Endothelial cell of umbilical vein (primary cell): ENCODE measurements around the gene DNAJC21. TPM values are rescaled to one million over a fixed set of nuclear protein-coding genes. Genes with fewer than 3 reads are reported as not detected.

ENCODE experiments used
- BruUV-seq: library from RNA; stranded (reverse); fragments of 400-500 nt; replicated peaks from 2 replicates; lab custom pipeline; 2021; lab: Mats Ljungman, UMichigan
- CTCF ChIA-PET: fragments of 300-600, 350-600 bp; sonication (Branson Sonifier 250); formaldehyde crosslinking; loops from one replicate; lab custom pipeline; 2021; ENCODE audit warnings: antibody characterized with exemption, inconsistent platforms; lab: Charles Lee
- POLR2A ChIA-PET: fragments of 300-600, 350-600 bp; sonication (Branson Sonifier 250); formaldehyde crosslinking; loops from one replicate; lab custom pipeline; 2021; ENCODE audit warnings: antibody characterized with exemption, inconsistent platforms; lab: Charles Lee
- DNase-seq: peaks from one replicate; pipeline ENCODE4 v3.0.0-alpha.2; 2011; ENCODE audit warnings: low read depth, low spot score
- FAIRE-seq: peaks from 2 replicates; lab custom pipeline; 2011; peaks lifted over from hg19 to GRCh38; lab: Jason Lieb, UNC
- H2AFZ ChIP-seq: 2 replicates; pipeline ENCODE4 v1.6.0; 2012; ENCODE audit warnings: low read depth, low read length, control low read depth, inconsistent platforms
- H3K27ac ChIP-seq: 2 replicates; pipeline ENCODE4 v1.5.1; 2011; ENCODE audit warnings: low read depth, mild to moderate bottlenecking, control low read depth, low read length, moderate library complexity; ENCODE audit not compliant: insufficient read depth
- H3K27me3 ChIP-seq, 2 experiments: 2 replicates each; pipeline versions ENCODE4 v1.6.0 to v1.6.1; 2011; ENCODE audit warnings: low read length in 2 of 2, mixed read lengths in 1 of 2; ENCODE audit not compliant: control insufficient read depth in 2 of 2, insufficient read depth in 2 of 2
- H3K36me3 ChIP-seq, 2 experiments: 2 replicates in 1 of 2; 3 replicates in 1 of 2; pipeline ENCODE4 v1.5.1; 2011; ENCODE audit warnings: low read length in 2 of 2, mild to moderate bottlenecking in 1 of 2, moderate library complexity in 1 of 2; ENCODE audit not compliant: control insufficient read depth in 2 of 2, insufficient read depth in 2 of 2; ENCODE audit errors: extremely low read depth in 1 of 2
- H3K4me1 ChIP-seq: 3 replicates; pipeline ENCODE4 v1.5.1; 2011; ENCODE audit warnings: mild to moderate bottlenecking, low read length; ENCODE audit not compliant: control insufficient read depth, insufficient read depth; ENCODE audit errors: extremely low read depth
- H3K4me2 ChIP-seq: 2 replicates; pipeline ENCODE4 v1.6.1; 2011; ENCODE audit warnings: low read length, control low read depth, mixed read lengths; ENCODE audit not compliant: insufficient read depth
- H3K4me3 ChIP-seq, 3 experiments: fragments of 200-600 bp in 1 of 3; sonication (generic), shearing (Covaris generic) in 1 of 3; replicated peaks in 1 of 3; 2 replicates each; pipeline ENCODE4 v1.5.1; 2011 to 2016; ENCODE audit warnings: control low read depth in 3 of 3, low read length in 3 of 3, mild to moderate bottlenecking in 2 of 3, inconsistent platforms in 1 of 3, low read depth in 1 of 3, moderate library complexity in 1 of 3; ENCODE audit not compliant: insufficient read depth in 1 of 3
- H3K79me2 ChIP-seq: 2 replicates; pipeline ENCODE4 v1.6.0; 2012; ENCODE audit warnings: low read length, inconsistent platforms; ENCODE audit not compliant: control insufficient read depth, insufficient read depth
- H3K9ac ChIP-seq: replicated peaks from 2 replicates; pipeline ENCODE3; 2011; ENCODE audit warnings: low read length, control low read depth; ENCODE audit not compliant: insufficient read depth; ENCODE audit errors: extremely low read depth
- H3K9me1 ChIP-seq: replicated peaks from 3 replicates; pipeline ENCODE4 v1.6.0; 2011; ENCODE audit warnings: mild to moderate bottlenecking, low read length; ENCODE audit not compliant: control insufficient read depth, insufficient read depth; ENCODE audit errors: extremely low read depth
- H3K9me3 ChIP-seq: replicated peaks from 2 replicates; pipeline ENCODE4 v1.5.1; 2012; ENCODE audit warnings: low read length, inconsistent platforms; ENCODE audit not compliant: control insufficient read depth, insufficient read depth
- H4K20me1 ChIP-seq: replicated peaks from 2 replicates; pipeline ENCODE3; 2011; ENCODE audit warnings: mild to moderate bottlenecking, low read length; ENCODE audit not compliant: control insufficient read depth, insufficient read depth; ENCODE audit errors: extremely low read depth
- EZH2 ChIP-seq: IDR thresholded peaks from 2 replicates; pipeline ENCODE4 v1.6.1; 2012; ENCODE audit warnings: borderline replicate concordance, low read depth, mild to moderate bottlenecking, moderate library complexity, low read length, inconsistent platforms; ENCODE audit not compliant: severe bottlenecking
- FOS ChIP-seq: IDR thresholded peaks from 2 replicates; pipeline ENCODE4 v1.6.1; 2011; ENCODE audit warnings: mild to moderate bottlenecking, low read length, moderate library complexity, borderline replicate concordance; ENCODE audit not compliant: insufficient read depth
- GATA2 ChIP-seq: IDR thresholded peaks from 2 replicates; pipeline ENCODE4 v1.7.0; 2011; ENCODE audit warnings: low read depth, mild to moderate bottlenecking, moderate library complexity, mixed read lengths, low read length; ENCODE audit not compliant: insufficient read length, insufficient read depth
- JUN ChIP-seq: IDR thresholded peaks from 2 replicates; pipeline ENCODE4 v1.6.1; 2011; ENCODE audit warnings: borderline replicate concordance, low read depth; ENCODE audit not compliant: insufficient read length, insufficient read depth
- MYC ChIP-seq: IDR thresholded peaks from one replicate; pipeline ENCODE4 v1.6.1; 2011; ENCODE audit warnings: mild to moderate bottlenecking, low read depth, low read length
- POLR2A ChIP-seq: IDR thresholded peaks from 2 replicates; pipeline ENCODE4 v1.6.1; 2012; ENCODE audit warnings: low read depth, mild to moderate bottlenecking, control low read depth, low read length
- POLR2AphosphoS5 ChIP-seq: IDR thresholded peaks from 2 replicates; pipeline ENCODE4 v1.6.1; 2012; ENCODE audit warnings: low read depth, mild to moderate bottlenecking, control low read depth, low read length, moderate library complexity; ENCODE audit not compliant: insufficient read depth
- dilution Hi-C: fragments of 300-500 bp; cut with MboI; formaldehyde crosslinking; loops from one replicate; pipeline ENCODE4 v1.15.0; 2019; ENCODE audit warnings: low sequenced_read_pairs; ENCODE audit not compliant: extremely low pct_ligation_motif_present
- intact Hi-C: fragments of 100-400 bp; cut with micrococcal nuclease; formaldehyde crosslinking; loops from one replicate; pipeline ENCODE4 v1.10.0; 2022
- polyA plus RNA-seq, 4 experiments: library from polyadenylated mRNA; depleted of rRNA in 3 of 4; stranded (reverse) in 3 of 4; unstranded in 1 of 4; fragments of >200 nt; gene quantifications; 2 replicates each; pipeline versions ENCODE4 v1.2.1 to v1.2.3, GENCODE V29; 2011 to 2012; ENCODE audit warnings: missing spikeins in 1 of 4
- total RNA-seq: library from RNA; stranded (reverse); gene quantifications from 2 replicates; pipeline ENCODE4 v1.2.3, GENCODE V29; 2021
- TF ChIP-seq, protein P1 (sequence below), 2 donors: IDR thresholded peaks; 1 replicate in 1 of 2; 2 replicates in 1 of 2; pipeline ENCODE4 v1.5.1; 2011; ENCODE audit warnings: low read length in 2 of 2, mild to moderate bottlenecking in 2 of 2, moderate library complexity in 2 of 2, control low read depth in 1 of 2, inconsistent platforms in 1 of 2, low read depth in 1 of 2; ENCODE audit not compliant: insufficient read depth in 1 of 2; ENCODE audit errors: extremely low read depth in 1 of 2
- TF ChIP-seq, protein P2 (sequence below): IDR thresholded peaks from 2 replicates; pipeline ENCODE4 v1.6.1; 2011; ENCODE audit not compliant: insufficient read depth, insufficient read length

DNAJC21 gene
- total and polyA plus RNA-seq, 2 donors (not counting 3 experiments of a cell fraction or from before 2014, with no cell fraction given), result 5.3 to 39.4 TPM

- dilution Hi-C loops, result no loop called here
Measured at GRCh38 chr5:34932947-34933346, 3.6 kb downstream of the DNAJC21 start.

More at GRCh38 chr5:34932947-34933346, 3.6 kb downstream of the DNAJC21 start:
- no peak overlapping the region for H3K4me3 ChIP-seq
- H3K27me3 ChIP-seq, result no peaks in the 10 kb centered on the region
- H3K27ac ChIP-seq, result no peak overlapping the region
- H3K4me2 ChIP-seq, result no peak overlapping the region
- no peaks in the 10 kb centered on the region for H3K9me1 ChIP-seq
- no peak overlapping the region for H2AFZ ChIP-seq
- intact Hi-C loops, result no loop called here
- TF ChIP-seq GATA2 (no peak), POLR2A (no peak), MYC (no peak), JUN (no peak), EZH2 (no peak), POLR2AphosphoS5 (no peak), FOS (no peak)
- TF ChIP-seq, protein P1, sequence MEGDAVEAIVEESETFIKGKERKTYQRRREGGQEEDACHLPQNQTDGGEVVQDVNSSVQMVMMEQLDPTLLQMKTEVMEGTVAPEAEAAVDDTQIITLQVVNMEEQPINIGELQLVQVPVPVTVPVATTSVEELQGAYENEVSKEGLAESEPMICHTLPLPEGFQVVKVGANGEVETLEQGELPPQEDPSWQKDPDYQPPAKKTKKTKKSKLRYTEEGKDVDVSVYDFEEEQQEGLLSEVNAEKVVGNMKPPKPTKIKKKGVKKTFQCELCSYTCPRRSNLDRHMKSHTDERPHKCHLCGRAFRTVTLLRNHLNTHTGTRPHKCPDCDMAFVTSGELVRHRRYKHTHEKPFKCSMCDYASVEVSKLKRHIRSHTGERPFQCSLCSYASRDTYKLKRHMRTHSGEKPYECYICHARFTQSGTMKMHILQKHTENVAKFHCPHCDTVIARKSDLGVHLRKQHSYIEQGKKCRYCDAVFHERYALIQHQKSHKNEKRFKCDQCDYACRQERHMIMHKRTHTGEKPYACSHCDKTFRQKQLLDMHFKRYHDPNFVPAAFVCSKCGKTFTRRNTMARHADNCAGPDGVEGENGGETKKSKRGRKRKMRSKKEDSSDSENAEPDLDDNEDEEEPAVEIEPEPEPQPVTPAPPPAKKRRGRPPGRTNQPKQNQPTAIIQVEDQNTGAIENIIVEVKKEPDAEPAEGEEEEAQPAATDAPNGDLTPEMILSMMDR (IDR thresholded peaks at IDR 0.05; ENCODE audit: extremely low read depth in 1 of 2, insufficient read depth in 1 of 2, low read depth in 1 of 2, low read length in 2 of 2), result no peak
- TF ChIP-seq, protein P2, sequence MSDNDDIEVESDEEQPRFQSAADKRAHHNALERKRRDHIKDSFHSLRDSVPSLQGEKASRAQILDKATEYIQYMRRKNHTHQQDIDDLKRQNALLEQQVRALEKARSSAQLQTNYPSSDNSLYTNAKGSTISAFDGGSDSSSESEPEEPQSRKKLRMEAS, result no peak
- no TSS peak for BruUV-seq
- H3K79me2 ChIP-seq, result peaks cover 41% of the 10 kb centered on the region
- peaks cover 8 to 11% of the 10 kb centered on the region in 2 experiments for H3K36me3 ChIP-seq
- H4K20me1 ChIP-seq, result no peaks in the 10 kb centered on the region
- H3K9me3 ChIP-seq, result no peaks in the 10 kb centered on the region
- POLR2A ChIA-PET, result no interaction called here
- peaks cover 22% of the 10 kb centered on the region for H3K4me1 ChIP-seq
- FAIRE-seq (no peak), DNase-seq (no peak)
- H3K9ac ChIP-seq, result no peak overlapping the region
- CTCF ChIA-PET, result no interaction called here
